Stimulated activated CD4-positive, alpha-beta T cell treated with anti-CD3 and anti-CD28 coated beads, Interleukin-1b, Interleukin-23, amount 100 ng/mL, for 48 hours (primary cell): ENCODE results near the gene CACNA1I.
A peak's percentile ranks its signal among the peaks of the same experiment; 100 is the strongest.

ENCODE experiments used
- DNase-seq: peaks from one replicate; pipeline ENCODE4 v3.0.0-alpha.2; 2020

CACNA1I gene

GRCh38 chr22:39651053-39651996 is 80.8 kb downstream of the CACNA1I start:
- no peak for DNase-seq

DNA sequence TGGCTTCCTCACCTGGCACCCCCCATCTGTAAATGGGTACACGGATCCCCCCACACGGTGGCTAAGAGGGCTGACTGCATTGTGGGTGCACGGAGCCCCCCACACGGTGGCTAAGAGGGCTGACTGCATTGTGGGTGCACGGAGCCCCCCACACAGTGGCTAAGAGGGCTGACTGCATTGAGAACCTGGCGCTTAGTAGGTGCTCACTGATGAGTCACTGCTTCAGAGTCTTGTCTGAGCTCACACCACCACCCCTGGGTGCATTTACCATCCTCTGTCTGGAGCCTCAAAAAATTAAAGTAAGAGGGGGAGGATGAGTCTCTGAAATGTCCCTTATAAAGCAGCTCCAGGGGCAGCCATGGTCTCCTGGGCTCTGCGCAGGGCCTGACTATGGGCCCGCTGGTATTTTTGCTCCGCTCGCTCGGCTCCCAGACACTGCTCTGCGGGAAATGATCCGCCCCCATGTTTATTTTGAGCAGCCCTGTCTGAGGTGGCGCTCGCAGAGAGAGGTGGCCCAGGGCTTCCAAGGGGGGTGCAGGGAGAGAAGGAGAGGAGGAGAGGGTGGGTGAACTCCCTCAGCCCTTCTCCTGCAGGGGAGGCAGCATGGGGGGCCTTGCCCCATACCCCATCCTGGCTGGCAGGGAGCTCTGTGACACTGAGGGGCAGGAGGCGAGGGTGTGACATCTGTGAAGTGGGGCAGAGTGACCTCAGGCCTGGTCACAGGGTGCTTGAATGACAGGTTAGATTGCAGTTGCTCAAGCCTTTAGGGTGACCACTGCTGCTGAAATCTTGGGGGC is 82.6 kb downstream of the CACNA1I start:
- no peak for DNase-seq

GRCh38 chr22:39653787-39654077 is 83.2 kb downstream of the CACNA1I start:
- DNase-seq, result no peak

DNA sequence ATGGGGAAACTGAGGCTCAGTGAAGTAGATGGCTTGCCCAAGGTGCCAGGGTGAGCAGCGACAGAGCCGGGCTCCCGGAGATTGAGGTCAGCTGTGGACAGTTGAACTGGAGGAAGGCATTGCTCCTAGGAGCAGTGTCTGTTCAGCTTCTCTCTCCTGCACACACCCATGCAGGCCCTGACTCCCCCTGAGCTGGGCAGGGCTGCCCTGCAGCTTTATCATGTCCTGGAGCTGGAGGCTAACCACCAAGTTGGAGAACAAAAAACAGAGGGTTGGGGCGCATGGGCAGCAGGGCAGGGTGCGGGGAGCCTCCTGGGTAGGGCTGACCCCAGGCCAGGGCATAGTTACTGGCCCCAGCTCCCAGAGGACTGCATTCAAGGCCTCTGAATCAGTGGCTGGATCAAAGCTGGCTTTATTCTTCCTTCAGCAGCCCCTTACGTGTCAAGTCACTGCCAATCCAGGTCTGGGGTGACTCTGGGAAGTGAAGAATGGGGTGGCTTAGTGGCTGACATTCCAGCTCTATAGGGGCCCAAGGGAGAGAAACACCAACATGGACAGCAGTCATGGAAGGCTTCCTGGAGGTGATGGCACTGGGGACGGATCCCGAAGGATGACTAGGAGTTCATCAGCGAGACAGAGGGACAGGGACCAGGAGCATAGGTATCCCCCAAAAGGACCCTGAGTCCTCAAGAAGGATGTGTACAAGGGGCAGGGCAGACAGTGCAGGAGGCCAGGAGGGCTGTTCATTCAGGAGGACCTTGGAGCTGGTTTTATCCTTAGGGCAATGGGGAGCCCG is 83.8 kb downstream of the CACNA1I start:
- no peak for DNase-seq

DNA sequence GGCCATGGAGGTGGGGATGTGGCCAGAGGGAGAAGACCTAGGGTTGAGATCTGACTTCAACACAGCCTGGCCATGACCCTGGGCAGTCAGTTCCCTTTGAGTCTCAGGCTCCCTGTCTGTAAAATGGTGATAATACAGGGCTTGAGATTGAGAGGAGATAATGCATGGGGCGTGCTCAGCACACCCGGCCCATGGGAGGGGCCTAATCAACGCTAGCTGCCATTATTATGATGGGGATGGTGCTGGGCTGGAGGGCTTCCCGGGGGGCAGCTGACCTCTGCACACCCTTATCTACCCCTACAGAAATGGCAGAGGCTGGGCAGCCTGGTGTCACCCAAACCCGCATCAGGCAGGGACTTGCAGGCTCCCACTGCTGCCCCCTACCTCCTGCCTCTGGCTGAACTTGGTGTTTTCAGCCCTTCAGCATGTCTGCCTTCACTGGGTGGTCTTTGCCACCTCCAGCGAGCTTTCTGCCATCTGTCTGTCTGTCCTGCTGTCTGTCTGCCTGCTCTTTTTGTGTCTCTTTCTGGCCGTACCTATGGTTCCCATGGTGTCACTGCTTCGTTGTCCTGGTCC is 84.5 kb downstream of the CACNA1I start:
- no peak for DNase-seq

DNA sequence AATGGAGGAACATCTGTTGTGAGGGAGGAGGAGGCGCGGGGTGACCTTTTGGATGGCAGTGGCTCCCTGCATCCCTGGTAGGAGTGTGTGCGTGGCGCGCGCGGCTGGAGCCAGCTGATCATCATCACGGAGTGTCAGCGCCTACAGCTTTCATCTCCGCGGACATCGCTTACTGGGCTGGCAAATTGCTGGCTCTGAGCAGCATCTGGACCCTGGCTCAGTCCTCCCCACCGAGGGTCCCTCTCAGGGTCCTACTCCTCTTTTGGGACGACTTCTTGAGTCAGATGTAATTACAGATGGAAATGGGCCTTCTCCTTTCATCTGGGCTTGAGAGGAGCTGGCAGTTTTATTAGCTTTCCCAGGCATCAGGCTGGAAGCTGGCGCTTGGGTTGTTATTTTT is 85.3 kb downstream of the CACNA1I start:
- DNase-seq, result no peak

- DNase-seq, result no peak
These were observed 86.2 kb downstream of the CACNA1I start for GRCh38 chr22:39656495-39657490.

DNA sequence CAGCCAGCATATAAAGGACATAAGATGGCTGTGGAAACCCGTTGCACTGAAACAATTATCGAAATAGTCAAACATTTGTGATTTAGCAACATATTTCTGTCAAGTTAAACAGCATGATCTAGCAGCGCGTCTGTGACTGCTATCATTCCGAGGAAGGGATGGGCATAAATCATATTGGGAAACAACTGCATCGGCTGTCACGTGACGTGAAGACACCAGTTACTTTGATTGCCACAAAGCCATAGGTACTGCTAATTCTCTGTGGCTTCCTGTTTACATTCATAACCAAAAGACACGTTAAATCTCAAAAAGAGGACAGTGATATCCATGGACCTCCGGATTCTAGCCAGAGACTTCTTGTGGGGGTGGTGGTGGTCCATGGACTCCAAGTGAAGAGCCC is 87.8 kb downstream of the CACNA1I start:
- peak; percentile 28 for DNase-seq

DNA sequence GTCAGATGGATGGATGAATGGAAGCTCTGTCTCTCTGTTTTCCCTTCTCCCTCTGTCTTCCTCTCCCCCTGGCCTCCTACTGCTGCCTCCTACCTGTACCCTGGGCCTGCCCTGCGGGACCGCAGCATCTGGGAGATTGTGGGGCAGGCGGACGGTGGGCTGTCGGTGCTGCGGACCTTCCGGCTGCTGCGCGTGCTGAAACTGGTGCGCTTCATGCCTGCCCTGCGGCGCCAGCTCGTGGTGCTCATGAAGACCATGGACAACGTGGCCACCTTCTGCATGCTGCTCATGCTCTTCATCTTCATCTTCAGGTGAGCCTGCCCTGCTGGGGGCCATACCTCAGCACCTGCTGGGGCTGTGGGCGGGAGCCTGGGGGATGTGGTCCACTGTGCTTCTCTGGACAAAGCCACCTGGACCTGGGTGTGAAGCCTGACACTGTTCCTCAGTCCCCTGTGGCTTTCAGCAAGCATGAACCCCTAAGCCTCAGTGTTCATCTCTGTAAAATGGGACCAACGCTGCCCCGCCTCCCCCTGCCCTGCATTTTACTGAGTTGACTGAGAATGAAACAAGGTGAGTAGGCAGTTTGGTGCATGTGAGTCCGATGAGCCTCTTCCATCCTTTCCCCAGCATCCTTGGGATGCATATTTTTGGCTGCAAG is 88.4 kb downstream of the CACNA1I start:
- DNase-seq, result no peak

DNA sequence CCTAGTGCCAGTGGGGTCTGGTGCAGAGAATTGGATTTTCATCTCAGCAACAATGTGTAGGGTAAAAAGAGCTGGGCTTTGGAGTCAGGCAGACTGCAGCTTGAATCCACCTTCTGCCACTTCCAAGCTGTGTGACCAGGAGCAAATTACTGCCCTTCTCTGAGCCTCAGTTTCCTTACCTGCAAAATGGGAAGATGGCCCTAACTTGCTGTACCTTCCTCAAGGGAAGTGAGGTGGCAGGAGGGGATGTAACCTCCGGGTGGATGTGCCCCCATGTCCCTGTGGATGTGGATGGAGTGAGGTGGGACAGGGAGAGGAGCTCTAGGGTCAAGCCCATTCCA is 90.9 kb downstream of the CACNA1I start:
- no peak for DNase-seq

GRCh38 chr22:39661842-39662685 is 91.5 kb downstream of the CACNA1I start:
- DNase-seq, result peak; percentile 83

DNA sequence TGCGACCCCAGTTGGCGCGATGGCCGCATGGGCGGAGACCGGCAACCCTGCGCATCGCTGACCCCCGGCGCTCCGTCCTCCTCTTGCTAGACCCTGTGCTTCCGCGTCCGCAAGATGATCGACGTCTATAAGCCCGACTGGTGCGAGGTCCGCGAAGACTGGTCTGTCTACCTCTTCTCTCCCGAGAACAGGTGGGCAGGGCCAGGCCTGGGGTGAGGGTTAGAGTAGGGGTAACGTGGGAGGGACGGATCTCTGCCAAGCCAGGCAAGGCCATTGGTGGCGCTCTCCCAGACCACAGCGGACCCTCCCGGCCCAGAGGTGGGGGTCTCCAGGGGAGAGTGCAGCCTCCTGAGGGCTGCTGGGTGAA is 92.1 kb downstream of the CACNA1I start:
- no peak for DNase-seq

- no peak for DNase-seq
These were observed 93.2 kb downstream of the CACNA1I start for GRCh38 chr22:39663751-39664150.

- peak; percentile 27 for DNase-seq
These were observed 94.1 kb downstream of the CACNA1I start for GRCh38 chr22:39664485-39665200.

- DNase-seq, result no peak
These were observed 94.7 kb downstream of the CACNA1I start for GRCh38 chr22:39665229-39665628.

GRCh38 chr22:39665661-39666431 is 95.3 kb downstream of the CACNA1I start:
- no peak for DNase-seq

GRCh38 chr22:39666495-39666894 is 95.9 kb downstream of the CACNA1I start:
- no peak for DNase-seq

DNA sequence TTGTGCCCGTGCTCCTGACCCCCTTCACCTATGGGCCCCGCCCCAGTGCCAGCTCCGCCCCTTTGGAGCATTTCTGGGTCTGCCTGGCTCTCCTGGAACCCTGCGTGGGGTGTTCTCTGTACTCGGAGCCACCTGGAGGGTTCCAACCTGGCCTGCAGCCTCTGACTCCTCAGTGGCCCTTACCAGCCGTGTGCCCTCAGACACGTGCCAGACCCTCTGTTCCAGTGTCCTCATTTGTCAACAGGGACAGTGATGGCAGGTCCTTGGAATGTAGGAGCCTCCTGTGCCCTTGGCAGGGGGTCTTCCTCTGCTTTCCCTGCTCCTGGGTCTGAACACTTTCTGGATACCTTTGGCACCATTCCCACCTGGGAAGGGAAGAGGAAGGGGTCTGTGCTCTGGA is 96.4 kb downstream of the CACNA1I start:
- no peak for DNase-seq

DNA sequence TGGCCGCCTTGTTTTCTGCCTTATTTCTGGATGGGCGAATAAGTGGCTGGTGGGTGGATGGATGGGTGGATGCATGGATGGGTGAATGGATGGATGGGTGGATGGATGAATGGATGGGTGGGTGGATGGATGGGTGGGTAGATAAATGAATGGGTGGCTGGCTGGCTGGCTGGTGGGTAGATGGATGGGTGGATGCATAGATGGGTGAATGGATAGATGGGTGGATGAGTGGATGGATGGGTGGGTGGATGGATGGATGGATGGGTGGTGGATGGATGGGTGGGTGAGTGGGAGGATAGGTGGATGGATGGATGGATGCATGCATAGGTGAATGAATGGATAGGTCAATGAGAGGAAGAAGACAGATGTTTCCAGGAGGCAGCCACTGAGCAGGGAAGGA is 98.9 kb downstream of the CACNA1I start:
- no peak for DNase-seq
